ENCODE data around the gene ETNK2.

DNA sequence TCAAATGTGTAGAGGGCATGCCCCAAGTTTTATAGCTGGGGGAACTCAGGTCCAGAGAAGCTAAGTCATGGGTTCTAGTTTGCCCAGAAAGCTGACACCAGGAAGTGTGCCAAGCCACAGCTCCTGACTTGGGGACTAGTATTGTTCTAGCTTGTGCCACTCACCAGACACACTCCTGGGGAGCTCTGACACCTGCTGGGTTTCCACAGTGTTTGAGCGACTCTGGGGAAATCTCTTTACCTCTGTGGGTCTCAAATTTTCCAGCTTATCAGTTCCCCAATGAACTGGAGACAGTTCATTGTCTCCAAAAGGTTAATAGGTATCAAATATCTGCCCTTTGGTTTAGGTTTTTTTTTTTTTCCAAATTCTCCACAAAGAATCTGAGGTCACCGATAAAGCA, 40.2 kb upstream of the ETNK2 start:
- TF ChIP-seq, protein P1, sequence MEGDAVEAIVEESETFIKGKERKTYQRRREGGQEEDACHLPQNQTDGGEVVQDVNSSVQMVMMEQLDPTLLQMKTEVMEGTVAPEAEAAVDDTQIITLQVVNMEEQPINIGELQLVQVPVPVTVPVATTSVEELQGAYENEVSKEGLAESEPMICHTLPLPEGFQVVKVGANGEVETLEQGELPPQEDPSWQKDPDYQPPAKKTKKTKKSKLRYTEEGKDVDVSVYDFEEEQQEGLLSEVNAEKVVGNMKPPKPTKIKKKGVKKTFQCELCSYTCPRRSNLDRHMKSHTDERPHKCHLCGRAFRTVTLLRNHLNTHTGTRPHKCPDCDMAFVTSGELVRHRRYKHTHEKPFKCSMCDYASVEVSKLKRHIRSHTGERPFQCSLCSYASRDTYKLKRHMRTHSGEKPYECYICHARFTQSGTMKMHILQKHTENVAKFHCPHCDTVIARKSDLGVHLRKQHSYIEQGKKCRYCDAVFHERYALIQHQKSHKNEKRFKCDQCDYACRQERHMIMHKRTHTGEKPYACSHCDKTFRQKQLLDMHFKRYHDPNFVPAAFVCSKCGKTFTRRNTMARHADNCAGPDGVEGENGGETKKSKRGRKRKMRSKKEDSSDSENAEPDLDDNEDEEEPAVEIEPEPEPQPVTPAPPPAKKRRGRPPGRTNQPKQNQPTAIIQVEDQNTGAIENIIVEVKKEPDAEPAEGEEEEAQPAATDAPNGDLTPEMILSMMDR (conservative IDR thresholded peaks at IDR 0.05; ENCODE audit: low read length), result no peak
- no peak for TF ChIP-seq EZH2phosphoT487 (IDR thresholded peaks at IDR 0.05; ENCODE audit: borderline replicate concordance, low read depth, low read length)

Measured in OCI-LY7 (cell line).